Sigmoid colon (tissue), 4 donors: Measurements from ENCODE around the gene RAB7A.

Source experiments
- CTCF ChIP-seq, 4 experiments: fragments of 450-650 bp in 3 of 4; fragments of 200-600 bp in 1 of 4; IDR thresholded peaks; one replicate each; pipeline ENCODE4 v1.5.1; 2016 to 2019; ENCODE audit warnings: antibody characterized with exemption in 4 of 4, mild to moderate bottlenecking in 3 of 4, moderate library complexity in 2 of 4
- POLR2A ChIP-seq, 2 donors: fragments of 450-650 bp; IDR thresholded peaks; one replicate each; pipeline ENCODE4 v1.6.1; 2016; ENCODE audit warnings: antibody characterized with exemption in 2 of 2, mild to moderate bottlenecking in 2 of 2, moderate library complexity in 2 of 2
- POLR2AphosphoS5 ChIP-seq, 4 donors: sonication (generic); formaldehyde crosslinking; IDR thresholded peaks; one replicate each; pipeline ENCODE4 v1.6.1; 2017; ENCODE audit warnings: antibody characterized with exemption in 4 of 4

GRCh38 chr3:128748557-128748956 is 22.6 kb downstream of the RAB7A start:
- no peak for TF ChIP-seq POLR2AphosphoS5 (IDR thresholded peaks at IDR 0.05)
- TF ChIP-seq POLR2A (IDR thresholded peaks at IDR 0.05), result no peak
- no peak for TF ChIP-seq CTCF (IDR thresholded peaks at IDR 0.05)
